Pancreas (tissue), 10 donors: ENCODE results near the gene POLH. TPM values are rescaled to one million over a fixed set of nuclear protein-coding genes. Genes with fewer than 3 reads are reported as not detected.
"Not testable (repeated sequence)": the region's sequence is repeated elsewhere in the genome, so short reads cannot be mapped to it uniquely, and the experiment has no call there.

Source experiments
- ATAC-seq, 4 donors: fragments of 200-7000 bp; cut with Tn5 transposase; one replicate each; pipeline versions ENCODE4 v1.8.0 to v1.9.1; 2020; ENCODE audit warnings: mild to moderate bottlenecking in 4 of 4, moderate library complexity in 4 of 4
- DNase-seq, 6 donors: peaks; one replicate each; pipeline ENCODE4 v3.0.0-alpha.2; 2020
- FAIRE-seq: peaks from 2 replicates; lab custom pipeline; 2012; peaks lifted over from hg19 to GRCh38; lab: Jason Lieb, UNC
- H3K27ac ChIP-seq, 4 donors: fragments of 200-600 bp; sonication (generic); 1 replicate in 3 of 4; 2 replicates in 1 of 4; pipeline versions ENCODE4 v1.5.0 to v1.8.0; 2020
- H3K27me3 ChIP-seq, 4 donors: fragments of 200-600 bp; one replicate each; pipeline ENCODE4 v1.8.0; 2021
- H3K36me3 ChIP-seq, 3 donors: fragments of 200-600 bp; sonication (generic) in 1 of 3; one replicate each; pipeline versions ENCODE4 v1.5.0 to v1.8.0; 2020 to 2021
- H3K4me1 ChIP-seq, 3 donors: fragments of 200-600 bp; one replicate each; pipeline ENCODE4 v1.8.0; 2021
- H3K4me3 ChIP-seq, 4 donors: fragments of 200-600 bp; sonication (generic) in 2 of 4; one replicate each; pipeline versions ENCODE4 v1.5.0 to v1.8.0; 2020 to 2021
- H3K9me3 ChIP-seq, 4 donors: fragments of 200-600 bp; one replicate each; pipeline ENCODE4 v1.8.0; 2021
- CTCF ChIP-seq, 4 donors: fragments of 200-600 bp; sonication (generic) in 3 of 4; IDR thresholded peaks; one replicate each; pipeline versions ENCODE4 v1.5.0 to v1.8.0; 2021; ENCODE audit warnings: antibody characterized with exemption in 4 of 4
- WGBS, 2 donors: extraction: QIAGEN DNeasy Blood & Tissue Kit; methylation state at CpG; one replicate each; pipeline ENCODE4 v1.1.7; 2013; 5-methylcytosine and 5-hydroxymethylcytosine counted together
- intact Hi-C, 3 donors: fragments of 100-400 bp; cut with DNase I; formaldehyde crosslinking; loops; one replicate each; pipeline versions ENCODE4 v1.11.1 to v1.14.2; 2022
- polyA plus RNA-seq, 2 donors: library from polyadenylated mRNA; stranded (reverse); fragments of 200-250 nt; gene quantifications; one replicate each; pipeline ENCODE4 v1.2.3, GENCODE V29; 2013
- total RNA-seq, 6 donors: library from RNA; stranded (reverse); fragmentation: NEBNext Ultra II Directional in 4 of 6; extraction: Animal tissue kit (Norgen Biotek cat#: 25700) in 4 of 6; gene quantifications; one replicate each; pipeline versions ENCODE4 v1.2.1 to v1.2.4, GENCODE V29; 2021 to 2023
- donor health status: healthy with polysubstance abuse.
- donor health status: DM: no; HTN: no; CAD: no; lungs with moderate emphysema.
- donor health status: DM: no; HTN: no; CAD: no.
- donor health status: control.
- donor health status: control.
- donor health status: Bipolar disorder and iron deficiency.
- donor health status: DM: yes; HTN: yes; CAD: no.
- donor health status: DM: no; HTN: no; CAD: no.
- donor health status: DM: no; HTN: no; CAD: no.
- donor health status: DM: yes; HTN: yes; CAD: no.

Gene POLH
- total and polyA plus RNA-seq, 8 donors: 1.9 to 12.6 (median 7.7) TPM

- no peak for ATAC-seq
These were observed 6.9 kb downstream of the POLH start for GRCh38 chr6:43582911-43583310.

GRCh38 chr6:43584892-43585570, 9.0 kb downstream of the POLH start:
- 92% methylated on average over 7 of the region's 7 CpGs for WGBS, 2 donors
- no peaks in the 10 kb centered on the region for H3K9me3 ChIP-seq
- DNase-seq (no peak), FAIRE-seq (no peak), ATAC-seq (no peak)
- H3K4me3 ChIP-seq: no peak overlapping the region
- TF ChIP-seq CTCF (IDR thresholded peaks at IDR 0.05): no peak
- H3K4me1 ChIP-seq: no peaks in the 10 kb centered on the region
- intact Hi-C loops: no loop called here
- H3K27ac ChIP-seq: no peak overlapping the region
- no peaks in the 10 kb centered on the region for H3K27me3 ChIP-seq
- peaks cover 3 to 23% (median 5%) of the 10 kb centered on the region in 3 donors for H3K36me3 ChIP-seq

More at GRCh38 chr6:43582911-43583310, 6.9 kb downstream of the POLH start:
- DNase-seq (no peak), FAIRE-seq (no peak)
- H3K9me3 ChIP-seq: no peaks in the 10 kb centered on the region
- no peak overlapping the region for H3K4me3 ChIP-seq
- peaks cover 0 to under 1% (median 0%) of the 10 kb centered on the region in 3 donors for H3K4me1 ChIP-seq
- intact Hi-C loops: no loop called here
- WGBS, 2 donors: 81 to 85% methylated on average over 5 of the region's 5 CpGs
- TF ChIP-seq CTCF (IDR thresholded peaks at IDR 0.05): no peak
- peaks cover 3 to 23% (median 5%) of the 10 kb centered on the region in 3 donors for H3K36me3 ChIP-seq
- no peaks in the 10 kb centered on the region for H3K27me3 ChIP-seq
- no peak overlapping the region for H3K27ac ChIP-seq

GRCh38 chr6:43588194-43588593, 12.2 kb downstream of the POLH start:
- DNase-seq: no peak
- ATAC-seq: no peak
- no peak overlapping the region for H3K4me3 ChIP-seq
- no peaks in the 10 kb centered on the region for H3K4me1 ChIP-seq
- no peak for FAIRE-seq
- WGBS, 2 donors: 95 to 98% methylated on average over 5 of the region's 5 CpGs
- no peak for TF ChIP-seq CTCF (IDR thresholded peaks at IDR 0.05)
- H3K36me3 ChIP-seq: peaks cover 3 to 21% (median 5%) of the 10 kb centered on the region in 3 donors
- no peaks in the 10 kb centered on the region for H3K9me3 ChIP-seq
- no peaks in the 10 kb centered on the region for H3K27me3 ChIP-seq
- intact Hi-C loops: no loop called here
- H3K27ac ChIP-seq: no peak overlapping the region

- H3K4me1 ChIP-seq, H3K27me3 ChIP-seq, ATAC-seq, H3K9me3 ChIP-seq, intact Hi-C loops, FAIRE-seq, H3K4me3 ChIP-seq, H3K27ac ChIP-seq, H3K36me3 ChIP-seq, DNase-seq: not testable (repeated sequence)
- WGBS, 2 donors: 83 to 86% methylated on average over 1 of the region's 1 CpG
These were observed 13.6 kb downstream of the POLH start for GRCh38 chr6:43589564-43589963.

- no peak for TF ChIP-seq CTCF (IDR thresholded peaks at IDR 0.05)
- intact Hi-C loops: no loop called here
- 38 to 46% methylated on average over 1 of the region's 1 CpG for WGBS, 2 donors
- ATAC-seq (no peak), DNase-seq (no peak), FAIRE-seq (no peak)
- Histone ChIP-seq H3K4me3 (no peak overlapping the region), H3K9me3 (no peaks in the 10 kb centered on the region), H3K27me3 (no peaks in the 10 kb centered on the region), H3K27ac (no peak overlapping the region), H3K36me3 (peaks cover 0 to 3% (median 0%) of the 10 kb centered on the region in 3 donors), H3K4me1 (no peaks in the 10 kb centered on the region)
These were observed 18.0 kb downstream of the POLH start for GRCh38 chr6:43593938-43594337.
